PC-3 (cell line): ENCODE measurements around the gene PPP1R3C. TPM values are rescaled to one million over a fixed set of nuclear protein-coding genes. Genes with fewer than 3 reads are reported as not detected.

Source experiments
- ATAC-seq: fragments of 200-7000 bp; cut with Tn5 transposase; 2 replicates; pipeline ENCODE4 v1.9.1; 2020; ENCODE audit warnings: mild to moderate bottlenecking, moderate library complexity
- BruUV-seq: library from RNA; stranded (reverse); fragments of 400-500 nt; replicated peaks from 2 replicates; lab custom pipeline; 2021; lab: Mats Ljungman, UMichigan
- CTCF ChIA-PET: fragments of 300-600 bp; sonication (Branson Sonifier 250); formaldehyde crosslinking; loops from one replicate; lab custom pipeline; 2022; ENCODE audit warnings: antibody characterized with exemption; lab: Charles Lee
- POLR2A ChIA-PET: fragments of 300-600 bp; sonication (Branson Sonifier 250); formaldehyde crosslinking; loops from one replicate; lab custom pipeline; 2022; ENCODE audit warnings: antibody characterized with exemption; ENCODE audit not compliant: unreplicated experiment; lab: Charles Lee
- DNase-seq: peaks from one replicate; pipeline ENCODE4 v3.0.0-alpha.2; 2015
- H2AFZ ChIP-seq: fragments of 300-600 bp; sonication (generic); 2 replicates; pipeline ENCODE4 v1.6.0; 2016; ENCODE audit warnings: antibody characterized with exemption, low read length
- H3F3A ChIP-seq: fragments of 300-600 bp; sonication (generic); one replicate; pipeline ENCODE4 v1.6.0; 2017; ENCODE audit warnings: antibody characterized with exemption, low read length, control low read depth, mild to moderate bottlenecking; ENCODE audit not compliant: unreplicated experiment
- H3K27ac ChIP-seq: fragments of 300-600 bp; sonication (generic); 2 replicates; pipeline ENCODE4 v1.5.1; 2016; ENCODE audit warnings: mild to moderate bottlenecking, low read length
- H3K27me3 ChIP-seq: fragments of 300-600 bp; sonication (generic); 2 replicates; pipeline ENCODE4 v1.6.1; 2016; ENCODE audit warnings: low read length, mixed read lengths
- H3K36me3 ChIP-seq: fragments of 300-600 bp; sonication (generic); 2 replicates; pipeline ENCODE4 v1.6.1; 2016; ENCODE audit warnings: low read depth, mixed run types, low read length, mixed read lengths
- H3K4me1 ChIP-seq: fragments of 300-600 bp; sonication (generic); 2 replicates; pipeline ENCODE4 v1.5.1; 2016; ENCODE audit warnings: low read length; ENCODE audit not compliant: insufficient read depth
- H3K4me2 ChIP-seq: fragments of 300-600 bp; sonication (generic); 2 replicates; pipeline ENCODE4 v1.6.0; 2016; ENCODE audit warnings: low read length
- H3K4me3 ChIP-seq: fragments of 300-600 bp; sonication (generic); 2 replicates; pipeline ENCODE4 v1.5.1; 2016; ENCODE audit warnings: mild to moderate bottlenecking, low read length, mixed read lengths
- H3K79me2 ChIP-seq: fragments of 300-600 bp; sonication (generic); 2 replicates; pipeline ENCODE4 v1.6.1; 2017; ENCODE audit warnings: low read length, mixed read lengths
- H3K9ac ChIP-seq: fragments of 300-600 bp; sonication (generic); 2 replicates; pipeline ENCODE4 v1.6.0; 2016; ENCODE audit warnings: mild to moderate bottlenecking, low read length
- H3K9me2 ChIP-seq: fragments of 300-600 bp; sonication (generic); replicated peaks from 2 replicates; pipeline ENCODE4 v1.6.1; 2016; ENCODE audit warnings: mixed run types, low read length, mixed read lengths
- H3K9me3 ChIP-seq: fragments of 300-600 bp; sonication (generic); 2 replicates; pipeline ENCODE4 v1.6.1; 2016; ENCODE audit warnings: low read length, mixed read lengths
- H4K20me1 ChIP-seq: fragments of 300-600 bp; sonication (generic); 2 replicates; pipeline ENCODE4 v1.6.1; 2016; ENCODE audit warnings: low read length, mixed read lengths
- EZH2 ChIP-seq: fragments of 300-600 bp; sonication (generic); IDR thresholded peaks from one replicate; pipeline ENCODE4 v1.6.1; 2017; ENCODE audit warnings: antibody characterized with exemption, mild to moderate bottlenecking, low read length; ENCODE audit not compliant: unreplicated experiment
- EZH2phosphoT487 ChIP-seq: fragments of 300-600 bp; sonication (generic); IDR thresholded peaks from 2 replicates; pipeline ENCODE4 v1.6.1; 2018; ENCODE audit warnings: mild to moderate bottlenecking, antibody characterized with exemption, low read length, borderline replicate concordance
- intact Hi-C: fragments of 100-400 bp; cut with micrococcal nuclease; formaldehyde crosslinking; loops from 2 replicates; pipeline ENCODE4 v1.9.0; 2023
- total RNA-seq: library from RNA; depleted of rRNA; stranded (reverse); fragments of >200 nt; gene quantifications from 2 replicates; pipeline ENCODE4 v1.2.3, GENCODE V29; 2014
- TF ChIP-seq, protein P1 (sequence below): fragments of 300-600 bp; sonication (generic); conservative IDR thresholded peaks from 2 replicates; pipeline ENCODE4 v1.5.1; 2017; ENCODE audit warnings: antibody characterized with exemption, low read depth, mild to moderate bottlenecking, low read length

The PPP1R3C gene
- total RNA-seq, 1 experiment from 2014 or later: not detected

DNA sequence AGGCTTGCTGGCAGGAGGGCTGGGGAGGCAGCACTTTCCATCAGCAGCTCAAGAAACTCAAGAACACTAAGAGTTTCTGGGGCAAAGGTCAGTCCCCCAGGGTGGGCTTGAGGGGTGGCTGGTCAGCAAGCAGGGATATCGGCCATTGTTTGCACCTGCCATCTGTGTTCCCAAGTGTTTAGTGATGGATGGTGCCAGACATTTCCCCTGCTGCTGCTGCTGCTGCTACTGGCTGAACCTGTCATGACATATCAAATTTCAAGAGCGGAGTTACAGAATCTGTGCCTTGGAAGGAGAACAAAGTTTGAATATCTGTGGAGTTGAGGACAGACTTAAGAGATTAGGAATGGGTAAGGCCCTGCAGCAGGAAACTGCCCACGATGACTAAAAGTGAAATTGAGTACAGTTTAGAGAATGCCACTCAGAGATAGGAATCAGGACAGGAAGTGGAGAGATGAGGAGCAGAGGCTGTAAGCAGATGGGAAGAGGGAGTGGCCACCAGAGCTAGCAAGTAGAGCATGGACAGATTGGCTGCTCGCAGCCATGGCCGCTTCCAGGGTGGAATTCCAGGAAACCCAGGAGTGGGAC, 39.2 kb upstream of the PPP1R3C start:
- Histone ChIP-seq H3K79me2 (no peaks in the 10 kb centered on the region), H3K4me3 (peak overlapping the region; percentile 15; the same call in 1 of the 2 replicates), H3K36me3 (no peaks in the 10 kb centered on the region), H2AFZ (peak overlapping the region; percentile 40), H3K4me2 (peak overlapping the region; percentile 52), H3K9me2 (no peaks in the 10 kb centered on the region), H4K20me1 (no peaks in the 10 kb centered on the region), H3K27ac (peak overlapping the region; percentile 41), H3K9ac (no peak overlapping the region), H3F3A (no peaks in the 10 kb centered on the region), H3K9me3 (no peaks in the 10 kb centered on the region), H3K27me3 (no peaks in the 10 kb centered on the region), H3K4me1 (peaks cover 17% of the 10 kb centered on the region)
- CTCF ChIA-PET: no interaction called here
- no TSS peak for BruUV-seq
- intact Hi-C loops: no loop called here
- POLR2A ChIA-PET: interaction anchor here (0.7 kb wide), 1 partner anchor 1654 kb away, joined by 8 read pairs; no protein-coding TSS in a partner anchor
- peak; percentile 93 for ATAC-seq
- TF ChIP-seq EZH2 (no peak), EZH2phosphoT487 (no peak)
- TF ChIP-seq, protein P1, sequence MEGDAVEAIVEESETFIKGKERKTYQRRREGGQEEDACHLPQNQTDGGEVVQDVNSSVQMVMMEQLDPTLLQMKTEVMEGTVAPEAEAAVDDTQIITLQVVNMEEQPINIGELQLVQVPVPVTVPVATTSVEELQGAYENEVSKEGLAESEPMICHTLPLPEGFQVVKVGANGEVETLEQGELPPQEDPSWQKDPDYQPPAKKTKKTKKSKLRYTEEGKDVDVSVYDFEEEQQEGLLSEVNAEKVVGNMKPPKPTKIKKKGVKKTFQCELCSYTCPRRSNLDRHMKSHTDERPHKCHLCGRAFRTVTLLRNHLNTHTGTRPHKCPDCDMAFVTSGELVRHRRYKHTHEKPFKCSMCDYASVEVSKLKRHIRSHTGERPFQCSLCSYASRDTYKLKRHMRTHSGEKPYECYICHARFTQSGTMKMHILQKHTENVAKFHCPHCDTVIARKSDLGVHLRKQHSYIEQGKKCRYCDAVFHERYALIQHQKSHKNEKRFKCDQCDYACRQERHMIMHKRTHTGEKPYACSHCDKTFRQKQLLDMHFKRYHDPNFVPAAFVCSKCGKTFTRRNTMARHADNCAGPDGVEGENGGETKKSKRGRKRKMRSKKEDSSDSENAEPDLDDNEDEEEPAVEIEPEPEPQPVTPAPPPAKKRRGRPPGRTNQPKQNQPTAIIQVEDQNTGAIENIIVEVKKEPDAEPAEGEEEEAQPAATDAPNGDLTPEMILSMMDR: no peak
- peak; percentile 75 for DNase-seq

DNA sequence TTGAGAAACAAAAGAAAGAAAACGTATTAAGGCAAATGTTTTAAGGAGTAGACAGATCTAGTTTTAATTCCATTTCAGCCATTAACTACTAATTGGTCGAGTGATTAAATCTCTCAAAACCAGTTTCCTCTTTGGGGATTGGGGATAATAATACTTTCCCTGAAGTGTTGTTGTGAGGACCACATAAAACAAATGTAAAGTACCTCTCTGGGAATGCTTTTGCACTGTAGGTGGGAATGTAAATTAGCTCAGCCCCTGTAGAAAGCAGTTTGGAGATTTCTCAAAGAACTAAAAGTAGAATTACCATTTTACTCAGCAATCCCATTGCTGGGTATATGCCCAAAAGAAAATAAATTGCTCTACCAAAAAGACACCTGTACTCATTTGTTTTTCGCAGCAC, 36.0 kb upstream of the PPP1R3C start:
- no peaks in the 10 kb centered on the region for H3K36me3 ChIP-seq
- TF ChIP-seq EZH2phosphoT487 (no peak), EZH2 (no peak)
- TF ChIP-seq, protein P1: no peak
- CTCF ChIA-PET: no interaction called here
- no peaks in the 10 kb centered on the region for H3K79me2 ChIP-seq
- no peak overlapping the region for H3K27ac ChIP-seq
- intact Hi-C loops: no loop called here
- H3K9me2 ChIP-seq: no peaks in the 10 kb centered on the region
- ATAC-seq (no peak), DNase-seq (no peak)
- H3K4me2 ChIP-seq: no peak overlapping the region
- no peaks in the 10 kb centered on the region for H4K20me1 ChIP-seq
- no TSS peak for BruUV-seq
- H2AFZ ChIP-seq: no peak overlapping the region
- H3F3A ChIP-seq: no peaks in the 10 kb centered on the region
- no peaks in the 10 kb centered on the region for H3K27me3 ChIP-seq
- H3K4me1 ChIP-seq: peaks cover 17% of the 10 kb centered on the region
- no peak overlapping the region for H3K9ac ChIP-seq
- POLR2A ChIA-PET: no interaction called here
- no peaks in the 10 kb centered on the region for H3K9me3 ChIP-seq
- H3K4me3 ChIP-seq: no peak overlapping the region

DNA sequence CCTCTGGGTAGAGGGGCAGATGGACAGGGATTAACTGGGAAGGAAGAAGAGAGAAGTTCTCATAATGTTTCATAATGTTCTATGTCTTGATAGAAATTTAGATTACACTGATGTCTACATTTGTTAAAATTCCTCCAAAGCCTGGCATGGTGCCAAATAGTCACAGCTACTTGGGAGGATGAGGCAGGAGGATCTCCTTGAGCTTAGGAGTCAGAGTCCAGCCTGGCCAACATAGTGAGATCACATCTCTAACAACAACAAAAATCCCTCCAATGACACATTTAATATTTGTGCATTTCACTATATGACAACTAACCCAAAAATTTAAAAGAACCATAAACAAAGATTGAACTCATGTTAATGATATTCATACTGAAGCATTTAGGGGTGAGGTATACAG, 33.0 kb upstream of the PPP1R3C start:
- ATAC-seq (no peak), DNase-seq (no peak)
- no peaks in the 10 kb centered on the region for H3K9me2 ChIP-seq
- no peaks in the 10 kb centered on the region for H3K36me3 ChIP-seq
- no peaks in the 10 kb centered on the region for H3K4me1 ChIP-seq
- BruUV-seq: no TSS peak
- no peak overlapping the region for H3K4me2 ChIP-seq
- H3K9me3 ChIP-seq: no peaks in the 10 kb centered on the region
- H3K4me3 ChIP-seq: no peak overlapping the region
- H3K79me2 ChIP-seq: no peaks in the 10 kb centered on the region
- H4K20me1 ChIP-seq: no peaks in the 10 kb centered on the region
- TF ChIP-seq EZH2phosphoT487 (no peak), EZH2 (no peak)
- TF ChIP-seq, protein P1: no peak
- H3K9ac ChIP-seq: no peak overlapping the region
- H3F3A ChIP-seq: no peaks in the 10 kb centered on the region
- CTCF ChIA-PET: no interaction called here
- H3K27ac ChIP-seq: no peak overlapping the region
- no peak overlapping the region for H2AFZ ChIP-seq
- POLR2A ChIA-PET: no interaction called here
- intact Hi-C loops: no loop called here
- H3K27me3 ChIP-seq: no peaks in the 10 kb centered on the region
